HFFc6 (cell line): ENCODE data around the gene NAV1. TPM values are rescaled to one million over a fixed set of nuclear protein-coding genes. Genes with fewer than 3 reads are reported as not detected.
A peak's percentile ranks its signal among the peaks of the same experiment; 100 is the strongest.

Experiments used
- DNase-seq: peaks from one replicate; pipeline ENCODE4 v3.0.0-alpha.2; 2018
- H3K27ac Mint-ChIP-seq: 2 replicates; pipeline ENCODE4 v1.8.0; 2020; ENCODE audit warnings: mild to moderate bottlenecking, mixed read lengths
- H3K27me3 Mint-ChIP-seq: 2 replicates; pipeline ENCODE4 v1.8.0; 2021; ENCODE audit warnings: mild to moderate bottlenecking, moderate library complexity, mixed read lengths; ENCODE audit not compliant: insufficient read depth
- H3K36me3 Mint-ChIP-seq: 2 replicates; pipeline ENCODE4 v1.8.0; 2021; ENCODE audit warnings: low read depth, mixed read lengths
- H3K4me1 Mint-ChIP-seq: 2 replicates; pipeline ENCODE4 v1.8.0; 2020; ENCODE audit warnings: low read depth, mixed read lengths
- H3K4me3 Mint-ChIP-seq: 2 replicates; pipeline ENCODE4 v1.8.0; 2020; ENCODE audit warnings: mild to moderate bottlenecking, moderate library complexity, mixed read lengths
- H3K9me3 Mint-ChIP-seq: 2 replicates; pipeline ENCODE4 v1.8.0; 2020; ENCODE audit warnings: mild to moderate bottlenecking, mixed read lengths
- CTCF ChIP-seq: fragments of 200-600 bp; sonication (generic); IDR thresholded peaks from 2 replicates; pipeline ENCODE4 v1.5.0; 2021; ENCODE audit warnings: antibody characterized with exemption, mild to moderate bottlenecking
- total RNA-seq, 6 experiments: library from RNA; stranded (reverse); fragmentation: NEBNext Ultra II Directional; extraction: Animal tissue kit (Norgen Biotek cat#: 25700); gene quantifications; 2 replicates in 1 of 6; 3 replicates in 5 of 6; pipeline ENCODE4 v1.2.3, GENCODE V29; 2021

The NAV1 gene
- total RNA-seq, 6 experiments from 2014 or later = 72.9 to 88.0 (median 78.4) TPM

DNA sequence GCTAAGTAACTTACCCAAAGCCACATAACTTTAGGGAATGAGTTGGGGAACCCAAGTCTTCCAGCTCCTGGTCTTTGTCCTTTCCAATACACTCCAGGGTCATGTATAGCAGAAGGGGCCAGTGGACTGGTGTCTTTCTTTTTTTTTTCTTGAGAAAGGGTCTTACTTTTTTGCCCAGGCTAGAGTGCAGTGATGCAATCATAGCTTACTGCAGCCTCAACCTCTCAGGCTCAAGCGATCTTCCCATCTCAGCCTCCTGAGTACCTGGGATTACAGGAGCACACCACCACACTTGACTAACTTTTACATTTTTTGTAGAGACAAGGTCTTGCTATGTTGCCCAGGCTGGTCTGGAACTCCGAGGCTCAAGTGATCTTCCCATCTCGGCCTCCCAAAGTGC is 12.2 kb downstream of the NAV1 start:
- no peak for TF ChIP-seq CTCF
- peak overlapping the region; percentile 99 for H3K27ac Mint-ChIP-seq
- H3K27me3 Mint-ChIP-seq = peaks cover 3% of the 10 kb centered on the region
- H3K36me3 Mint-ChIP-seq = peaks cover 21% of the 10 kb centered on the region
- H3K4me3 Mint-ChIP-seq = no peak overlapping the region
- DNase-seq = no peak
- peaks cover 68% of the 10 kb centered on the region for H3K4me1 Mint-ChIP-seq
- H3K9me3 Mint-ChIP-seq = no peaks in the 10 kb centered on the region

DNA sequence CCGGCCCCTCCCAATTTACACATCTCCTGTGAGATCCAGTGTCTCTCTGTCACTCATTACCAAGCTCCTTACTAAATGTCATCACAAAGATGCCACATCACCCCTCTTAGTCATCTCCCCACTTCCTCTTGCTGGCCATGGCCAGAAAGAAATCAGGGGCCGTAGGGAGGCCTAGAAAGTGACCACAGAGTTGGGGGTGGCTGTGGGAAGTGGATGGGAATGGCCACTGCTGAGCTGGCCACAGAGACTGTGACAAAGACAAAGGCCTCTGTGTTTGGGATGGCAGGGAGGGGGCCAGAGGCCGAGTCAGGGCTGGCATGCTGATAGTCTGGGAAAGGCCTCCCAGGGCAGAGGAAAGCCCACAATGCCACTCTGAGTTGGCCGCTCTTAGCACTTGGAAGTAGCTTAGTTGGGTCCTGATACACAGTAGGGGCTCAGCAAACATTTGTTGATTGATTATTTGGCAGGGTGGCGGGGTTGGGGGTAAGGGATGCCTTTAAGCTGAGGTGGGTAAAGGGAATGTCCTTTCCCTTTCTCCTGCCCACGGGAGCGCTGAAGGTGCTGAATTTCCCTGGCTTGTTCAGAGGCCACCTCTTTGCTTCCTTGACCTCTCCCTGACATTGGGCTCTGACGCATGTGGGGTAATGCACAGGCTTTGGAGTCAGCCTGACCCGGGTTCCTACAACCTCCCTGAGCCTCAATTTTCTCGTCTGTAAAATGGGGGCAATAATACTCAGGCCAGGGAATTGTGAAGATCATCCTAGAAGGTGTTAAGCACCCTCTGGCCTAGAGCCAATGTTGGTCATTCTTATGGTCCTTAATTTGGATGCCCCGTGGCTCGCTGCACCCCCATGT is 13.2 kb downstream of the NAV1 start:
- Mint-ChIP-seq H3K4me1 (peaks cover 75% of the 10 kb centered on the region), H3K4me3 (peak overlapping the region; percentile 70), H3K9me3 (no peaks in the 10 kb centered on the region), H3K27me3 (peaks cover 3% of the 10 kb centered on the region), H3K36me3 (peaks cover 21% of the 10 kb centered on the region), H3K27ac (peak overlapping the region; percentile 99)
- peak; percentile 75 for DNase-seq
- TF ChIP-seq CTCF = no peak

DNA sequence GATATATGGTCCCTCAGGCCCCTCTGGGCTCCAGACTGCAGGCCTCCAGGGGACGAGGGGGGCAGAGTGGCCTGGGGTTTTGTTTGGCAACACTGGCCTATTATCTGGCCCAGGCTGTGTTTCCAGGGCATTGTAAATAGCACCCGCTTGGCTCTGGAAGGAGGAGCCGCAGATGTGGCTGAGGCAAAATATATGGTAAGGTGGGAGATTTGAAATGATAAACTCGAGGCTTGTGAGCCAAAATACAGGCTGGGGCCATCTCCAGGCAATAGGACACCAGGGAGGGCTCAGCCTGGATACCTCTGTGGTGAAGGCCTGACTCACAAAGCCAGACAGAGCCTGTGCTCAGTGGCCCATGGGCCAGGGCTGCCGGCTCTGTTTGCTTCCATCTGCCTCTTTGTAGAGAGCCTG is 14.0 kb downstream of the NAV1 start:
- peak; percentile 62 for DNase-seq
- peak overlapping the region; percentile 27 for H3K4me3 Mint-ChIP-seq
- peaks cover 21% of the 10 kb centered on the region for H3K36me3 Mint-ChIP-seq
- no peaks in the 10 kb centered on the region for H3K9me3 Mint-ChIP-seq
- H3K27ac Mint-ChIP-seq = peak overlapping the region; percentile 99
- H3K4me1 Mint-ChIP-seq = peaks cover 84% of the 10 kb centered on the region
- H3K27me3 Mint-ChIP-seq = peaks cover 3% of the 10 kb centered on the region
- no peak for TF ChIP-seq CTCF

- peaks cover 21% of the 10 kb centered on the region for H3K36me3 Mint-ChIP-seq
- H3K4me1 Mint-ChIP-seq = peaks cover 84% of the 10 kb centered on the region
- TF ChIP-seq CTCF = no peak
- peak overlapping the region; percentile 27 for H3K4me3 Mint-ChIP-seq
- peaks cover 3% of the 10 kb centered on the region for H3K27me3 Mint-ChIP-seq
- no peak for DNase-seq
- peak overlapping the region; percentile 99 for H3K27ac Mint-ChIP-seq
- no peaks in the 10 kb centered on the region for H3K9me3 Mint-ChIP-seq
Observed at GRCh38 chr1:201553496-201554189, 14.7 kb downstream of the NAV1 start.

GRCh38 chr1:201554190-201554600 is 15.3 kb downstream of the NAV1 start:
- H3K9me3 Mint-ChIP-seq = no peaks in the 10 kb centered on the region
- DNase-seq = no peak
- H3K4me1 Mint-ChIP-seq = peaks cover 84% of the 10 kb centered on the region
- peak overlapping the region; percentile 99 for H3K27ac Mint-ChIP-seq
- peaks cover 3% of the 10 kb centered on the region for H3K27me3 Mint-ChIP-seq
- TF ChIP-seq CTCF = no peak
- peak overlapping the region; percentile 21; the same call in 1 of the 2 replicates for H3K4me3 Mint-ChIP-seq
- H3K36me3 Mint-ChIP-seq = peaks cover 21% of the 10 kb centered on the region
